GM12873 (cell line): ENCODE data around the gene ZNF764.

Experiments
- TF ChIP-seq, protein P1 (sequence below): IDR thresholded peaks from 2 replicates; pipeline ENCODE4 v1.5.1; 2012; ENCODE audit warnings: low read depth, mild to moderate bottlenecking, moderate library complexity, low read length, control low read depth; ENCODE audit not compliant: insufficient read depth; ENCODE audit errors: missing control alignments

The ZNF764 gene

DNA sequence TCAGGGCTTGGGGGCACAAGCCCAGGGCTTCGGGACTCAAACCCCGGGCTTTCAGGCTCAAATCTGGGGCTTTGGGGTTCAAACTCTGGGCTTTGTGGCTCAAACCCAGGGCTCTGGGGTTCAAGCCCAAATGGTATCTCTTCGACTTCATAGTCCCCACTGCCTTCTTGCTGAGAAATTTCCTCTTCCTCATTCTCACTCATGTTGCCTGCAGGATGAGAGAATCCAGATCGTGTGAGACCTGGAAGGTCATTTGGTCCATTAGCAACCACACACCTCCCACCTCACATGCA lies 32.4 kb downstream of the ZNF764 start:
- TF ChIP-seq, protein P1, sequence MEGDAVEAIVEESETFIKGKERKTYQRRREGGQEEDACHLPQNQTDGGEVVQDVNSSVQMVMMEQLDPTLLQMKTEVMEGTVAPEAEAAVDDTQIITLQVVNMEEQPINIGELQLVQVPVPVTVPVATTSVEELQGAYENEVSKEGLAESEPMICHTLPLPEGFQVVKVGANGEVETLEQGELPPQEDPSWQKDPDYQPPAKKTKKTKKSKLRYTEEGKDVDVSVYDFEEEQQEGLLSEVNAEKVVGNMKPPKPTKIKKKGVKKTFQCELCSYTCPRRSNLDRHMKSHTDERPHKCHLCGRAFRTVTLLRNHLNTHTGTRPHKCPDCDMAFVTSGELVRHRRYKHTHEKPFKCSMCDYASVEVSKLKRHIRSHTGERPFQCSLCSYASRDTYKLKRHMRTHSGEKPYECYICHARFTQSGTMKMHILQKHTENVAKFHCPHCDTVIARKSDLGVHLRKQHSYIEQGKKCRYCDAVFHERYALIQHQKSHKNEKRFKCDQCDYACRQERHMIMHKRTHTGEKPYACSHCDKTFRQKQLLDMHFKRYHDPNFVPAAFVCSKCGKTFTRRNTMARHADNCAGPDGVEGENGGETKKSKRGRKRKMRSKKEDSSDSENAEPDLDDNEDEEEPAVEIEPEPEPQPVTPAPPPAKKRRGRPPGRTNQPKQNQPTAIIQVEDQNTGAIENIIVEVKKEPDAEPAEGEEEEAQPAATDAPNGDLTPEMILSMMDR, result no peak

DNA sequence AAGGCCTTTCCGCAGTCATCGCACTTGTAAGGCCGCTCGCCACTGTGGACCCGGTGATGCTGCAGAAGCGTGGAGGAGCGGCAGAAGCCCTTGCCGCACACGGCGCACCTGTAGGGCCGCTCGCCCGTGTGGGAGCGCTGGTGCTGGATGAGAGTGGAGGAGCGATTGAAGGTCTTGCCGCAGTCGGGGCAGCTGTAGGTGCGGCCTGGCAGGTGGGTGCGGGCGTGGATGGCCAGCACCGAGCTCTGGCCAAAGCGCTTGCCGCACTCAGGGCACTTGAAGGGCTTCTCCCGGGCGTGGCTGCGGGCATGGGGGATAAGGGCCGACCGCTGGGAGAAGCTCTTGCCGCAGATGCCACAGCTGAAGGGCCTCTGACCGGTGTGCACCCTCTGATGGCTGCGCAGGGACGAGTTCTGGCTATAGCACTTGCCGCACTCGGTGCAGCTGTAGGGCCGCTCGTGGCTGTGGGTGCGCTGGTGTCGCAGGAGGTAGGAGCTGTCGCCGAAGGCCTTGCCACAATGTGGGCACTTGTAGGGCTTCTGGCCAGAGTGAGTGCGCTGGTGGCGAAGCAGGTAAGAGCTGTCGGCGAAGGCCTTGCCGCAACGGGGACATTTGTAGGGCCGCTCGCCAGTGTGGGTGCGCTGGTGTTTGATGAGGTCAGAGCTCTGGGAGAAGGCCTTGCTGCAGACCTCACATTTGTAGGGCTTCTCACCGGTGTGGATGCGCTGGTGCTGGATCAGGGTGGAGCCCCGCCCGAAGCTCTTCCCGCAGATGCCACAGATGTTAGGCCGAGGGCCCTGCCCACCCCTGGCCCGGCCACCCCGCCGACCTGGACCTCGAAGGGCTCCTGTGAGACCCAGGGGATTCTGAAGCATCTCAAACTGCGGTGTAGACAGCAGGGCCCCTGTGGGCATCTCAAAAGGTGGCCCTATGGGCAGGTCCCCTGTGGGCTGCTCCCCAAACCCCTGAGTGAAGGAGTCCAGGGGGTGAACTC lies 33.3 kb downstream of the ZNF764 start:
- TF ChIP-seq, protein P1, result no peak

DNA sequence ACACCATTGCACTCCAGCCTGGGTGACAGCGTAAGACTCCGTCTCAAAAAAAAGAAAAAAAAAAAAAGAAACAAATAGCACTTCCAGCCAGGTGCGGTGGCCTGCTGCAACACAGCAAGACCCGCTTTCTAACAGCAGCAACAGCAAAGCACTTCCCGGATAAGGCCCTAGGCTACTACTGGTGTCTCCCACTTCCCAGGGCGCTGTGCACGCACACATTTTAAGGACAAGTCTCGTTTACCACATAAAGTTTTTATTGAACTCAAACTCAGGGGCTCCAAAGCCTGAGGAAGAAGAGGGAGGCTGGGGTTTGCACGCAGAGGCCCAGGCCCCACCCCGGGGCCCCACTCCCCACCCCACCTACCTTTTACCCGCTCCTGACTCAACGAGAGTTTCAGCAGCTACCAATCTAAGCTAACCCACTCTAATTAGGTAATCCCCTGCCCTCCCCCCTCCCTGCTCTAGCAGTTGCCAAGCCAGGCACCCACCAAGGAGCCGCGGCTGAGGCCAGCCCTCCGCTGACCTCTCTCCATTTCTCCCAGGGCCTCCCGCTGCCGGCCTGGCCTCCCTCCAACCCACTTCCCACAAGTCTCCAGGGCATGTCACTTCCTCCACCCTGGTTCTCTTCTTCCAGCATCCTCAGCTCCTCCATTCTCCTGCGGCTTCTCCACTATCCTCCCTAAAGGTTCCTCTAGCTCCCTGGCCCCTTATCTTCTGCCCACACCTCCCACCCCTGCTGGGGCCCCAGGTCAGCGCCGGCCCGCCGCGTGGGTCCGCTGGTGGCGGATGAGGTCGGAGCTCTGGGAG lies 34.2 kb downstream of the ZNF764 start:
- TF ChIP-seq, protein P1, result no peak

DNA sequence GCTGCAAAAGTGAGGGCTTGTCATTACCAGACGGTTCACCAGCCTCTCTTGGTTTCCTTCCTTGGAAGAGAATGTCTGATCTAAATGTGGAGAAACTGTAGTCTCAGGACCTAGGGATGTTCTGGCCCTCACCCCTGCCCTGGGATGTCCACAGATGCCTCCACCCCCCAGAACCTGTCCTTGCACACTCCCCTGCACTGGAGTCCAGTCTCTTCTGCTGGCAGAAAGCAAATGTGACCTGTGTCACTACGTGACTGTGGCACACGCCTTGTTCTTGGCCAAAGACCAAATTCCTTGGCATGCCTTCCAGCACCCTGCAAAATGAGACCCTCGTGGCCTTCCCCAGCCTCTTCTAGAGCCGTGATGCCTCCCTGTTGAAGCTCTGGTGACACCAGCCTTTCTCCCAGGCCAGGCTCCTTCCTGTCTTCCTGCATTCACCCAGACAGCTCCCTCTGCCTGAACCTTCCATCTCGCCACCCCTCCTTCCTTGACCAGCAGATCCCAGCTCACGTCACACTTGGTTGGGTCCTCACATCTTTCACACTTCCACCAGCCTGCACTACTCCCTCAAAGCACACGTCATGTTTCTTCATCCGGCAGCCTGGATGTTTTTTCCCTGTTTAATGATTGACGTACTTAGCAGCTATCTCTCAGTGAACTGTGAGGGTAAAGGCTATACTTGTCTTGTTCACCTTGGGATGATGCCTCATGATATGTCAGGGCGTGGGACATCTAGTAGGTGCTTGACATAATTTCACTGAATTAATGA lies 36.1 kb downstream of the ZNF764 start:
- TF ChIP-seq, protein P1, result no peak

DNA sequence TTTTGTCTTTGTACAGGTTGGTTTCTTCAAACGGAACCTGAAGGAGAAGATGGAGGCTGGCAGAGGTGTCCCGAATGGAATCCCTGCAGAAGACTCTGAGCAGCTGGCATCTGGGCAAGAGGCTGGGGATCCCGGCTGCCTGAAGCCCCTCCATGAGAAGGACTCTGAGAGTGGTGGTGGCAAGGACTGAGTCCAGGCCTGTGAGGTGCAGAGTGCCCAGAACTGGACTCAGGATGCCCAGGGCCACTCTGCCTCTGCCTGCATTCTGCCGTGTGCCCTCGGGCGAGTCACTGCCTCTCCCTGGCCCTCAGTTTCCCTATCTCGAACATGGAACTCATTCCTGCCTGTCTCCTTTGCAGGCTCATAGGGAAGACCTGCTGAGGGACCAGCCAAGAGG lies 36.7 kb downstream of the ZNF764 start:
- TF ChIP-seq, protein P1, result no peak

DNA sequence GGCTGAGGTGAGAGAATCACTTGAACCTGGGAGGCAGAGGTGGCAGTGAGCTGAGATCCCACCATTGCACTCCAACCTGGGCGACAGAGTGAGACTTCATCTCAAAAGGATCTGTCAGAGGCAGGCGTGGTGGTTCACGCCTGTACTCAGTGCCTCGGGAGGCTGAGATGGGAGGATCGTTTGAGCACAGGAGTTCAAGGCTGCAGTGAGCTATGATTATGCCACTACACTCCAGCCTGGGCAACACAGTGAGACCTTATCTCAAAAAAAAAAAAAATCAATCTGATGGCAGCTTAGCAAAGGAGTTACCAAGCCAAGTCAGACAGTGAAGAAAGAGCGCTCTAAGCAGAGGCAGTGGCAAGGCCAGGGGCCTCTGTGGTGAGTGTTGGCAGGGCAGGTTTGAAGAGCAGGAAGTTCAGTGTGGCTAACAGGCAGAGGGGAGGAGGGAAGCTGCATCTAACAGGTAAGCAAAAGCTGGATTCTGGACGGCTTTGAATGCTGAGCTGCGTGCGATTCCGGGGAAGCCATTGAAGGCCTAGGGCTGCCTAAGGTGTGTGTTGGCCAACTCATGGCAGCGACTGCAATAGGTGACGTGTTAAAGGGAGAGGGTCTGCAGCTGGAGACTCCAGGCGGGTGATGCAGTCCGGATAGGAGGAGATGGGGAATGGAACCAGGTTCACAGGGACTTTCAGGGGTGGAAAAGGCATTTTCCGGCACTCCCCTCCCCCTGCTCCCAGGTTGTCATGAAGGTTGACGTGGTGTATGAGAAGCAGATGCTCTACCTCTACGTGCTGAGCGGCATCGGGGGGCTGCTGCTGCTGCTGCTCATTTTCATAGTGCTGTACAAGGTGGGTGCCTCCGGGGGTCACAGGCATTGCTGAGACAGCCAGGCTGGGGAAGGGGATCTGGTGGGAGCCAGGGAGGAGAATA lies 38.8 kb downstream of the ZNF764 start:
- TF ChIP-seq, protein P1, result no peak
